ENCODE data around the gene SMC3. TPM values are rescaled to one million over a fixed set of nuclear protein-coding genes. Genes with fewer than 3 reads are reported as not detected.

The SMC3 gene
- 27.2 and 28.0 TPM in 2 replicates for total RNA-seq

DNA sequence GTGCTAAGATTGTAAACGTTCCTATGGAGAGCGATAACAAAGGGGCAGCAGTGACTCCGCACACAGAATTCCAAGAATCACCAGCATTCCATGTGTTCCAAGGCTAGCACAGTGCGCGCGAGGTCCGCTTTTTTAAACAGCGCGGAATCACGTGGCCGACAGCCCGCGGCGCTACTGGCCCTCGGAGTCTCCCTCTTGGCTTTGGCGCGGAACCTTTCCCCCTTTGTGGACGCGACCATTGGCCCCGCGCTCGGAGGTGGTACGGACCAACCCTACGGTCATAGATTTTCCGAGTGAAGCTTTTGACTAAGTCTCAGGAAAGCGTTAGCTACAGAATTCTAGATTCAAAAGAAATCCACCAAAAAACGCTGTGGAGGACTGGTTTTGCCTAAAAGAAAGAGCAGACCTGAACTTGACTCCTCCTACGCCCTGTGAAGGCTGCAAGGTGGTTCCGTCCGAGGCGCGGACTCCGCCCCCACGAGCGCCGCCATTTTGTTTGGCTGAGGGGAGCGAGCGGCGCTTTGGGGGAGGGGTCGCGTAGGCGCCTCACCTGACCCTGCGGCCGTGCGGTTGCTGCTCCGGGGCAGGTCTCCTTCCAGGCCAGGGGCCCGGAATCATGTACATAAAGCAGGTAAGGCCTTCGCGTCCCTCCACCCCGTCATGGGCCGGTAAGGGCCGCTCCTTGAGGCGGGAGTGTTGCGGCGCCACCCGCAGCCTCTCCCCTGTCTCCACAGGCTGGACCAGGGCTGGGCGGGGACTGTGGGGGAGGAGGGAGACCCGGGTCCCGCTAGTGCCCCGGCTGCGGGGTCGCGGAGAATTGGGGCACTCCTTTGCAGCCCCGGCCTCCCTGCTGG lies at the start of gene SMC3:
SMC3 (plus strand) TSS at position 495 of the 854 bp plus-strand sequence; CDS start at position 617, 122 bp downstream.

DNA sequence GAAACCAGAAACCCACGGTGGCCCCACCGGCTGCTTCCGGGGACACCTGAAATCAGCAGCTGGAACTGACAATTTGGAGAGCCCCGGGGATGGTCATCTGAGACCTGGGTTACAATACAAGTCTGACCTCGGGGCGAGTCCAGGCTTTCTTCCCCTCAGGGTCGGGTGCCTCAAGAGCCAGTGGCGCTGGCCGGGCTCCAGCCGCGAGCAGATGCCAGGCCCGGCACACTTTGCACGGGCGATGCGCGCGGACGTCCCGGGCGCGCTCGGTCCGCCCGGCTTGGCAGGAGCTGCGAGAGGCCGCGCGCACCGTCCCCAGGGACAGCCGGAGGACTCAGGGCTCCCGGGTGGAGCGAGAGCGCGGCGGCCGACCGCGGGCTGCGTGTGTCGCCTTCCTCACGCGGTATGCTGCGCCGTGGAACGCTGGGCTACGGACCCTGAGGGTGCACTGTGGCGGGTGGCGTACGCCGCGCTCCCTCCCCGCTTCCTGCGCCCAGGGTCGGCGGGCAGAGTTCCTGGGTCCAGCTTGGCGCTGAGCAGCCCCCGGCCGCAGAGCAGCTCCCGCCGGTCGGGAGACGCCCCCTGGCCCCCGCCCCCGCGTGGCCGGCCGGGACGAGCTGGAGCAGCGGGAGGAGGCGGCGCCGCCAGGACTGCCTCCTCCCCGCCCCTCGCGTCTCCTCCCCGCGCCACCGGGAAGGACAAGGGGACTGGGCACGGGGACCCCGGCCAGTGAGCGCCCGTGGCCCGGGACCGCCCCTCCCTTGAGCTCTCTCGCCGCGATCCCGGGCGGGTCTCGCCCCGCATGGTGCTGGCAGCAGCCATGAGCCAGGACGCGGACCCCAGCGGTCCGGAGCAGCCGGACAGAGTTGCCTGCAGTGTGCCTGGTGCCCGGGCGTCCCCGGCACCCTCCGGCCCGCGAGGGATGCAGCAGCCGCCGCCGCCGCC lies 76.4 kb downstream of the SMC3 start, which contains the start of gene RBM20:
RBM20 (plus strand) TSS at position 684 of the 945 bp plus-strand sequence; CDS start at position 803, 119 bp downstream.

Other genes with a start within 250 kb of the SMC3 start
- gene DUSP5, start 69.8 kb upstream of the SMC3 start, total RNA-seq, result 15.0 and 29.3 TPM in 2 replicates
- 0.66 and 1.1 TPM in 2 replicates for gene RBM20, start 76.6 kb downstream of the SMC3 start, total RNA-seq